ENCODE results near the gene KCNK5. TPM values are rescaled to one million over a fixed set of nuclear protein-coding genes. Genes with fewer than 3 reads are reported as not detected.

The KCNK5 gene
- polyA plus RNA-seq, 3 donors = 9.0 to 11.9 (median 9.3) TPM

- no peak for DNase-seq (ENCODE audit: low read depth in 3 of 3, low spot score in 2 of 3)
These were observed 10.3 kb downstream of the KCNK5 start for GRCh38 chr6:39218868-39219567.

GRCh38 chr6:39217177-39217864 is 12.0 kb downstream of the KCNK5 start:
- no peak for DNase-seq (ENCODE audit: low read depth in 3 of 3, low spot score in 2 of 3)

DNA sequence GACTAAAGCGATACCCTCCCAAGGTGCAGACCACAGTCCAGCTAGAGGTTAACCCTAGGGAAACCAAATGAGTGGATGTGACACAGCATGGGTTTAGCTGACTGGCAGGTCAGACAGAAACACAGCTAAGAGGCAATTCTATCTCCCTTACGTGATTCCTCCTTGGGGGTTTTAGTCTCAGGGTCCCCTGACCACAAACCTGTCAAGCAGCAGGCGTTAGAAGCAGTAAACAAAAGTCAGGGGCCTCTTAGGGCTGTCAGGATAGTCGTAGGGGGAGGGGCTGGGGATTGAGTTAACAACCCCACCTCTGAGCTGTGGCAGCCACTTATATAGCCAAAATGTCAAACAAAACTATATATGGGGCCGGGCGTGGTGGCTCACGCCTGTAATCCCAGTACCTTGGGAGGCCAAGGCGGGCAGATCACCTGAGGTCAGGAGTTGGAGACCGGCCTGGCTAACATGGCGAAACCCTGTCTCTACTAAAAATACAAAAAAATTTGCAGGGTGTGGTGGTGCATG is 13.6 kb downstream of the KCNK5 start:
- no peak for DNase-seq (ENCODE audit: low read depth in 3 of 3, low spot score in 2 of 3)

DNA sequence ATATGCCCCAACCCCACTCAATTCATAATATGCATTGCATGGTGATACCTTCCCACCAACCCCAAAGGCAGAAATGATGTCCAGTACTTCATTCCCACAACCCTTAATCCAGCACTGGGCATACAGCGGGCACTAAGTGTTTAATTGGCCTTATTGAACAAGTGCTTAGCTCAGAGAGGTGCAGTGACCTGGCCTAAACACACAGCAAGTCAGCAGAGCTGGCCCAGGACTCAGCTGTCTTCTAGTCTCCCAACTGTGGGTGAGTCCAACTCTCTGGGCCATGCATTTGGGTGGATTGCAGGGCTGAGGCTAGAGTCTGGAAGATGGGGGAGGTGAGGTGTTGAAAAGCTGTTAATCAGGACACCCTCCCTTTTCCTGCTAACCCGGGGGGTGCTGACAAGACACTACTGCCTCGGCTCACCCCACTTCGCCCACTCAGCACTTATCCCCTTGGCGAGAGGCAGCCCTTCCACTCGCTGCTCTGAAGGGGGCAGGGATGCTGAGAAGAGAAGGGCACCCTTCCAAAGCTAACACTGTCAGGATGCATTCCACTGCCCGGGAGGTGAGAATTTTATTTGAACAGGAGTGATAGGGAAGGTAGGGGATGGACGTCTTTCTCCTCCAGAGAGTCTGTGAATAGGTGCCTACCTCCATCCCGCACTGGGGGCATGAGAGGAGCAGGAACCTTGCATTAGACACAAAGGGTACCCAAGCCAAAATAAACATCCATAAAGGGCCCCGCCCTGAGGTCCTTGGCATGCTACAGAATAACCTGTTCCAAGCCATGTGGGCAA is 14.2 kb downstream of the KCNK5 start:
- DNase-seq (ENCODE audit: low read depth in 3 of 3, low spot score in 2 of 3) = no peak

DNA sequence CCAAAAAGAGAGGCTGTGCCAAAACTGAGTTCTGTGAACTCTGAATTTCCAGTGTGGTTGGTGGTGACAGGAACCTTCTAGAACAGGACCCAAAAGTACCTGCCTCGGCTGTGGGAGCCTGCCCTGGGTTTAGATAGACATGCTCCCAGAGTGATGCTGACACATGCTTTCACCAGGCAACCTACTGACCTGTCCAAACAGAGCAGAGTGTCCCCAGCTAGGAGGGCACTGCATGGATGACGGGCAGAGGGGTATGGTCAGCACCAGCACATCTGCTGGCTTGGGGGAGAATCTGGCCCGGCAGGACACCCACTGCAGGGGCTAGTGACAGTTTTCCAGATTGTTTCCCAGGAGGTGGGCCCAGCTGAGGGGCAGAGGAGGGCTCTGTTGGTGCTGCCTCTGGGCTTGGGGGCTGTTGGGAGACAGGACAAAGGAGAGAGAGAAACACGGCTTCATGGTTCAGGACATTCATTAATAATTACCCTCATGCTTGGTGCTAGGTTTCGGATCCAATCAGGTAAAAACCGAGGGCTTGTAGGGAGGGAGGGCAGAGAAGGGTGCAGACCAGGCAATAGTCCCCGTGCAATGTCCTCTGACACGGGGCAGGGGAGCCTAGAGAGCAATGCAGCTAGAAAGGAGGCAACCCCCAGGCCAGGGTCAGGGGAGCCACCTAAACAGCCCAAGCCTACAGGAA is 15.0 kb downstream of the KCNK5 start:
- no peak for DNase-seq (ENCODE audit: low read depth in 3 of 3, low spot score in 2 of 3)

DNA sequence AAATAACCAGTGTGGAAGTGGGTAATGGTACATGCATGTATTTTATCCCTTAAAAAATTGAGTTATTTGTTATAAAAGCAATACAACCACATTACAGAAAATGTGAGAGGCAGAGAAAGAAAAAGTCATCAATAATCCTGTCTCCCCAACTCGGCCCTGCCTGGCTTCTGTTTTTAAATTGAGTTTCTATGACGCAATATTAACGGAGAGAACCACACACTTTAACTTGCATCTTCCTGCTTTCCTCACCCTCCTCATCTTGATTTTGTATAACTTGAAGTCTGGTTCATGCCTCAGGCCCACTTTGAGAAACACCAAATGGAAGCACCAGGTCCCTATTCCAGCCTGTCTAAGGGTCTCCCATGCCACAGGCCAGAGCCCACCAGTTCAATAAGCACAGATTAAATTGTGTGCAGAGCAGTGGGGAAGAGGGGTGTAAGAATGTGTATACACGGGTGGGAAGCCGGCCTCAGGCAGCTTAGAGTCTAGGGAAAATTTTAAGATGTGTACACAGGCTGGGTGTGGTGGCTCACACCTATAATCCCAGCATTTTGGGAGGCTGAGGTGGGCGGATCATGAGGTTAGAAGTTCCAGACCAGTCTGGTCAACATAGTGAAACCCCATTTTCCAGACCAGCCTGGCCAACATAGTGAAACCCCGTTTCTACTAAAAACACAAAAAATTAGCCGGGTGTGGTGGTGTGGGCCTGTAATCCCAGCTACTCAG is 15.9 kb downstream of the KCNK5 start:
- DNase-seq (ENCODE audit: low read depth in 3 of 3, low spot score in 2 of 3) = no peak

- no peak for DNase-seq (ENCODE audit: low read depth in 3 of 3, low spot score in 2 of 3)
These were observed 18.1 kb downstream of the KCNK5 start for GRCh38 chr6:39211183-39211582.

GRCh38 chr6:39210450-39210849 is 18.8 kb downstream of the KCNK5 start:
- DNase-seq (ENCODE audit: low read depth in 3 of 3, low spot score in 2 of 3) = no peak

- no peak for DNase-seq (ENCODE audit: low read depth in 3 of 3, low spot score in 2 of 3)
These were observed 19.4 kb downstream of the KCNK5 start for GRCh38 chr6:39209911-39210310.

GRCh38 chr6:39209360-39209811 is 19.9 kb downstream of the KCNK5 start:
- DNase-seq (ENCODE audit: low read depth in 3 of 3, low spot score in 2 of 3) = no peak

DNA sequence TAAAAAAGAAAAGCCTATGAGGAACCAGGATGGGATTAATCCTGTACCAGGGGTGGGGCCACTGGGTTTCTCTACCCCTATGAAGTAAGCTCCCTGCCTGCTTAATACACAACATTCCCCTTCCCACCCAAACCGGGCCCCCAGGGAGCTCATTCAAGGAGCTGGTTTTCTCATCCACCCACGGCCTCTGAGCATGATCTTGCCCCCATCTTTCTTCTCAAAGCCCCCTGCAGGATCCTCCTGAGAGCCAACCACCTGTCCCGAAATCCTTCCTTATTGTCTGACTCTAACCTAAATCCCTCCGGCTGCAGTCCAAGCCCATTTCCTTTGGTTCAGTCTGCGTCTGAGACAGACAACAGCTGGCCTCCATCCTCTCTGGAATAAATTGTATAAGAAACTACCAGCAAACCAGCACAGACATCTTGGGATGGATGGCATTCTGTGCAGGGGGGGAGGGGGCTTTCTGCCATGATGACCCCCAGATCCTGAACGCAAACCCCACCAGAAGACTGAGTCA is 21.0 kb downstream of the KCNK5 start:
- no peak for DNase-seq (ENCODE audit: low read depth in 3 of 3, low spot score in 2 of 3)

- no peak for DNase-seq (ENCODE audit: low read depth in 3 of 3, low spot score in 2 of 3)
These were observed 21.7 kb downstream of the KCNK5 start for GRCh38 chr6:39207416-39208222.

- DNase-seq (ENCODE audit: low read depth in 3 of 3, low spot score in 2 of 3) = no peak
These were observed 23.0 kb downstream of the KCNK5 start for GRCh38 chr6:39206250-39206721.

DNA sequence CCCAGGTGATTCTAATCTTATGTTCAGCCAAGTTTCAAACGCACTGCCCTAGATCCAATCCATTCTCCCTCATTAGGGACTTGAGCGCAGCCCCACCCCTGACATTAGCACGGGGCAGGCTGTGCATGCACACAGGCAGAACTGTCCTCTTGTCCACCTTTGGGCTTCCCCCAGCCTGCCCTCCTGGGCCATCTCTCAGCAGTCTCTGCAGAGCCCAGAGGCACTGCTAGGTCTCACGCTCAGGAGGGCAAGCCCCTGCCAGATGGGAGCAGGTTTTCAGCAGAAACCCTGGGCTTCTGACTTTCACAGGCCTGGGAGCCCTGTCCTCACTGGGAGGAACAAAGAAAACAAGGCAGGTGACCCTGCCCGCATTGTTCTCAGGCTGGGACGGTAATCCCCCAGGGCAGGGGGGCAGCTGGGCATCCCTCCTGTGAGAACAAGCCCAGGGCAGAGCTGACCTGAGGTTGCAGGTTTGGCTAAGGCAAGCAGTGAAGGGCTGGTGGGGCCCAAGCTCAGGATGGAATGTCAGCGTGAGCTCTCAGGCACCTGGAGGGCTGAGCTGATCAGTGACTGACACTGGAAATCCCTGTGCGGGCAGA is 24.5 kb downstream of the KCNK5 start:
- DNase-seq (ENCODE audit: low read depth in 3 of 3, low spot score in 2 of 3) = no peak

DNA sequence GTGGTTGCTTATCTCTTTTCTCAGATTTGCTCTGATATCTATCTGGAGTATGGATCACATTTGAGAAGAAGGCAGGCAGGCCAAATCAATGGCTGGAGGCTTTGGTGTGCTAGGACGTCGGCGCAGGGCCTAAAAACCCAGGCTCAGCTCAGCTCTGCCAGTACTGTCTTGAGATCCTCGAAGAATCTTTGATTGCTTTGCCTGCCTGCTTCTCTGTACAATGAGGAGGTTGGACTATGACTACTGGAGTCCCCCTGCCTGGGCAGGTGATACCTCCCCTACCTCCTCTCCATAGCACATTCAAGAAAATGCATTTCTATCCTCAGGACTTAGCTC is 25.1 kb downstream of the KCNK5 start:
- no peak for DNase-seq (ENCODE audit: low read depth in 3 of 3, low spot score in 2 of 3)

- no peak for DNase-seq (ENCODE audit: low read depth in 3 of 3, low spot score in 2 of 3)
These were observed 25.7 kb downstream of the KCNK5 start for GRCh38 chr6:39203436-39204159.

DNA sequence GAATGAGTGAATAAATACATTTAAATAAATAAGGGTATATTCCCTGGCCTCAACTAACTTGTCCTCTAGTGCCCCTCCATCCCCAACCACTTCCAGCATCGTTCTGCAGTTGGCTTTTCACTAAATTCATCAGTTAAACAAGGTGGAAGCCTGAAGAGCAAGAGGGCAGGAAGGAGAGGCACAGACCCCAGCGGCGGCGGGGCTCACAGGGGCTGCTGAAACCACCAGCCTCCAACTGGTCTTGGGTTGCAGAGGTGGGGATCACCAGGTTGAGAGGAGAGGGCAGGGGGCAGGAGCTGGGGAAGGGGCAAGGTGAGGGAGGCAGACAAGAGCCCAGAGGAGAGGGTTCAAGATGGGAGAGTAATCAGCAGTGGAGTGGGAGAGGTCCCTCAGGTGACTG is 27.1 kb downstream of the KCNK5 start:
- no peak for DNase-seq (ENCODE audit: low read depth in 3 of 3, low spot score in 2 of 3)

DNA sequence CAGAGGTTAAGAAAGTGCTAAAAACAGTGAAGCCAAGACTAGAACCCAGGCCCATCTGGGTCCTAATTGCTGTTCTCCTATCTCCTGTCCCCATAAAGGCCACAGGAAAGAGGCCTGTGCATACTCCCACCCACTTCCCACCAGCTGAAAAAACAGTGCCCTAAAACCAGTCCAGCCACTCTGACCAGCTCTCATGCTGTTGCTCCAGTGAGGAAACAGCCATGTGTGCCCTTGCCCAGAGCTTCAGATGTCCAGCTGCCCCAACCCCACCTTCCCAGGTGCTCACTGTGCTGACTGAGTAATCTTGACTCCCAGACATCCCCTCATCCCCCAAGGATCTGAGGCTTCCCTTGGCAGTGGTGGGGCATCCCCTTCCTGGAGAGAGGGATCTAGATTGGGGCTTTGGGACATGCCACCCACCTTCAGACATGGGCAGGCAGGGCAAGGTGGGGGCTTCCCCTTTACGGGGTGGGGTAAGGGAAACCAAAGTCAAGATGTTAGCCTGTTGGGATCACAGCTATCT is 28.7 kb downstream of the KCNK5 start:
- no peak for DNase-seq (ENCODE audit: low read depth in 3 of 3, low spot score in 2 of 3)
